IPS-15b (cell line): ENCODE results near the gene ARHGAP24.
"Not testable (repeated sequence)": the region's sequence is repeated elsewhere in the genome, so short reads cannot be mapped to it uniquely, and the experiment has no call there.

Source experiments
- H3K27me3 ChIP-seq: one replicate; pipeline ENCODE4 v1.6.1; 2013; ENCODE audit warnings: low read length; ENCODE audit not compliant: control insufficient read depth, insufficient read depth
- H3K36me3 ChIP-seq: one replicate; pipeline ENCODE4 v1.6.1; 2013; ENCODE audit warnings: low read length; ENCODE audit not compliant: control insufficient read depth, insufficient read depth
- H3K4me1 ChIP-seq: one replicate; pipeline ENCODE4 v1.6.1; 2013; ENCODE audit warnings: mild to moderate bottlenecking, low read length; ENCODE audit not compliant: control insufficient read depth, insufficient read depth
- H3K4me3 ChIP-seq: one replicate; pipeline ENCODE4 v1.5.1; 2013; ENCODE audit warnings: low read depth, low read length
- H3K9ac ChIP-seq: one replicate; pipeline ENCODE4 v1.6.1; 2013; ENCODE audit warnings: low read depth, mild to moderate bottlenecking, low read length
- H3K9me3 ChIP-seq: one replicate; pipeline ENCODE4 v1.6.1; 2013; ENCODE audit warnings: mild to moderate bottlenecking, low read length; ENCODE audit not compliant: control insufficient read depth, insufficient read depth

The ARHGAP24 gene

GRCh38 chr4:85488416-85488815 lies 13.5 kb downstream of the ARHGAP24 start:
- Histone ChIP-seq H3K9me3 (no peaks in the 10 kb centered on the region), H3K27me3 (no peaks in the 10 kb centered on the region), H3K4me1 (peaks cover 3% of the 10 kb centered on the region), H3K9ac (no peak overlapping the region), H3K4me3 (no peak overlapping the region), H3K36me3 (no peaks in the 10 kb centered on the region)

GRCh38 chr4:85489273-85489981 lies 14.5 kb downstream of the ARHGAP24 start:
- Histone ChIP-seq H3K4me3 (no peak overlapping the region), H3K36me3 (no peaks in the 10 kb centered on the region), H3K9me3 (no peaks in the 10 kb centered on the region), H3K27me3 (no peaks in the 10 kb centered on the region), H3K4me1 (peaks cover 3% of the 10 kb centered on the region), H3K9ac (no peak overlapping the region)

- Histone ChIP-seq H3K9me3 (no peaks in the 10 kb centered on the region), H3K27me3 (no peaks in the 10 kb centered on the region), H3K4me3 (no peak overlapping the region), H3K36me3 (no peaks in the 10 kb centered on the region), H3K9ac (no peak overlapping the region), H3K4me1 (peaks cover 3% of the 10 kb centered on the region)
Measured at GRCh38 chr4:85491527-85491926, 16.6 kb downstream of the ARHGAP24 start.

- H3K9ac ChIP-seq, result no peak overlapping the region
Measured at GRCh38 chr4:85492336-85492735, 17.4 kb downstream of the ARHGAP24 start.

GRCh38 chr4:85495621-85496020 lies 20.7 kb downstream of the ARHGAP24 start:
- no peaks in the 10 kb centered on the region for H3K9me3 ChIP-seq
- no peaks in the 10 kb centered on the region for H3K27me3 ChIP-seq
- no peak overlapping the region for H3K4me3 ChIP-seq
- H3K36me3 ChIP-seq, result no peaks in the 10 kb centered on the region
- H3K9ac ChIP-seq, result no peak overlapping the region
- no peaks in the 10 kb centered on the region for H3K4me1 ChIP-seq

More at GRCh38 chr4:85492336-85492735, 17.4 kb downstream of the ARHGAP24 start:
- no peak overlapping the region for H3K4me3 ChIP-seq
- no peaks in the 10 kb centered on the region for H3K36me3 ChIP-seq
- peaks cover 3% of the 10 kb centered on the region for H3K4me1 ChIP-seq
- H3K9me3 ChIP-seq, result no peaks in the 10 kb centered on the region
- H3K27me3 ChIP-seq, result no peaks in the 10 kb centered on the region

GRCh38 chr4:85496126-85496849 lies 21.3 kb downstream of the ARHGAP24 start:
- Histone ChIP-seq H3K27me3 (no peaks in the 10 kb centered on the region), H3K9ac (no peak overlapping the region), H3K4me1 (no peaks in the 10 kb centered on the region), H3K9me3 (no peaks in the 10 kb centered on the region), H3K36me3 (no peaks in the 10 kb centered on the region), H3K4me3 (no peak overlapping the region)

GRCh38 chr4:85496933-85497332 lies 22.0 kb downstream of the ARHGAP24 start:
- Histone ChIP-seq H3K9me3 (no peaks in the 10 kb centered on the region), H3K27me3 (no peaks in the 10 kb centered on the region), H3K4me1 (no peaks in the 10 kb centered on the region), H3K9ac (no peak overlapping the region), H3K4me3 (no peak overlapping the region), H3K36me3 (no peaks in the 10 kb centered on the region)

- Histone ChIP-seq H3K9me3 (no peaks in the 10 kb centered on the region), H3K27me3 (no peaks in the 10 kb centered on the region), H3K36me3 (no peaks in the 10 kb centered on the region), H3K4me3 (no peak overlapping the region), H3K9ac (no peak overlapping the region), H3K4me1 (no peaks in the 10 kb centered on the region)
Measured at GRCh38 chr4:85498068-85498733, 23.3 kb downstream of the ARHGAP24 start.

GRCh38 chr4:85499573-85499972 lies 24.6 kb downstream of the ARHGAP24 start:
- Histone ChIP-seq H3K4me3 (no peak overlapping the region), H3K36me3 (no peaks in the 10 kb centered on the region), H3K4me1 (no peaks in the 10 kb centered on the region), H3K9ac (no peak overlapping the region), H3K27me3 (no peaks in the 10 kb centered on the region), H3K9me3 (no peaks in the 10 kb centered on the region)

GRCh38 chr4:85500110-85500867 lies 25.3 kb downstream of the ARHGAP24 start:
- no peak overlapping the region for H3K9ac ChIP-seq
- no peaks in the 10 kb centered on the region for H3K36me3 ChIP-seq
- no peaks in the 10 kb centered on the region for H3K9me3 ChIP-seq
- H3K27me3 ChIP-seq, result no peaks in the 10 kb centered on the region
- no peak overlapping the region for H3K4me3 ChIP-seq
- no peaks in the 10 kb centered on the region for H3K4me1 ChIP-seq

- not testable (repeated sequence) for H3K36me3 ChIP-seq, H3K9me3 ChIP-seq, H3K4me1 ChIP-seq, H3K27me3 ChIP-seq, H3K4me3 ChIP-seq, H3K9ac ChIP-seq
Measured at GRCh38 chr4:85501145-85501544, 26.2 kb downstream of the ARHGAP24 start.
